ENCODE data around the gene HIVEP2. TPM values are rescaled to one million over a fixed set of nuclear protein-coding genes. Genes with fewer than 3 reads are reported as not detected.

HIVEP2 gene
- total RNA-seq, 1 donor = 28.9 TPM

- no peak overlapping the region for H3K4me3 ChIP-seq (ENCODE audit: low read depth, low read length)
- TF ChIP-seq CTCF (IDR thresholded peaks at IDR 0.05; ENCODE audit: insufficient read depth, low read depth, low read length) = no peak
- DNase-seq (ENCODE audit: low read depth) = no peak
These were observed 120.5 kb downstream of the HIVEP2 start for GRCh38 chr6:142824426-142824825.

GRCh38 chr6:142823256-142823902 lies 121.6 kb downstream of the HIVEP2 start:
- no peak overlapping the region for H3K4me3 ChIP-seq (ENCODE audit: low read depth, low read length)
- no peak for TF ChIP-seq CTCF (IDR thresholded peaks at IDR 0.05; ENCODE audit: insufficient read depth, low read depth, low read length)
- no peak for DNase-seq (ENCODE audit: low read depth)

GRCh38 chr6:142822842-142823241 lies 122.1 kb downstream of the HIVEP2 start:
- H3K4me3 ChIP-seq (ENCODE audit: low read depth, low read length) = no peak overlapping the region
- TF ChIP-seq CTCF (IDR thresholded peaks at IDR 0.05; ENCODE audit: insufficient read depth, low read depth, low read length) = peak; percentile 34
- DNase-seq (ENCODE audit: low read depth) = no peak

GRCh38 chr6:142822383-142822782 lies 122.6 kb downstream of the HIVEP2 start:
- H3K4me3 ChIP-seq (ENCODE audit: low read depth, low read length) = no peak overlapping the region
- DNase-seq (ENCODE audit: low read depth) = no peak
- TF ChIP-seq CTCF (IDR thresholded peaks at IDR 0.05; ENCODE audit: insufficient read depth, low read depth, low read length) = no peak

- no peak for TF ChIP-seq CTCF (IDR thresholded peaks at IDR 0.05; ENCODE audit: insufficient read depth, low read depth, low read length)
These were observed 123.1 kb downstream of the HIVEP2 start for GRCh38 chr6:142821860-142822259.

GRCh38 chr6:142821164-142821716 lies 123.7 kb downstream of the HIVEP2 start:
- no peak for DNase-seq (ENCODE audit: low read depth)
- TF ChIP-seq CTCF (IDR thresholded peaks at IDR 0.05; ENCODE audit: insufficient read depth, low read depth, low read length) = no peak

More at GRCh38 chr6:142821860-142822259, 123.1 kb downstream of the HIVEP2 start:
- DNase-seq (ENCODE audit: low read depth) = no peak
- H3K4me3 ChIP-seq (ENCODE audit: low read depth, low read length) = no peak overlapping the region

More at GRCh38 chr6:142821164-142821716, 123.7 kb downstream of the HIVEP2 start:
- no peak overlapping the region for H3K4me3 ChIP-seq (ENCODE audit: low read depth, low read length)
